Measurements from ENCODE around the gene ZGRF1.

DNA sequence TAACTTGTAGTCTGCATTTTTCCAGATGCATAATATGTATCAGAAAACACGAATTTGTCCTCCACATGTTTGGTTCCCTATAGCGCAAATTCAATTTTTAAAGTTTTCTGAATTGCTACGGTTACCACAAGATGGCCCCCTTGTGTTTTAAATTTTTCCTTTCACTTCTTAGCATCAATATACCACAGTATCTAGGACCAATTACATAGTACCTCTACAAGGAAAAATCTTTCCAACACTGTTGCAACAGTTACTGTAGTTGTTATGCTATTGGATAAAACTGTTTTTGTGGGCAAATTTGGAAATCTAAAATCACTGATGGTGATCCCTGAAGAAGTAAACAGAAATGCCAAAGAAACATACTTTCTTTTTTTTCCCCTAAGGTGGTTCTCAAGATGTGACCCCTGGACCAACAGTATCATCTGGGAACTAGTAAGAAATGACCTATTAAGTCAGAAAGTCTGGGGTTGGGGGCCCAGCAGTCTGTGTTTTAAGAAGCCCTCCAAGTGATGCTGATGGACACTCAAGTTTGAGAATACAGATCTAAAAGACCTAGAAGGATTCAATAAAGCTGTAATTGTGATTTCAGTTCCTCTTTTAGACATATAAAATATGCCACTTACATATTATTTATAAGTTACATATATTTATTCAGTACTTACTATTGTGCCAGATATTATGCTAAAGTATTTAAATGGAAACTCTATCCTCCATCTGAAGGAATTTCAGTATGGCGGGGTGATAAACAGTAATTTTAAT is 3.1 kb downstream of the ZGRF1 start:
- TF ChIP-seq POLR2A (IDR thresholded peaks at IDR 0.05): no peak
- TF ChIP-seq CTCF (IDR thresholded peaks at IDR 0.05): peak in 11 of 12 donors; percentile 27 to 67 (median 56)
